Smooth muscle cell (in vitro differentiated cells): Measurements from ENCODE around the gene SLC44A5. TPM values are rescaled to one million over a fixed set of nuclear protein-coding genes. Genes with fewer than 3 reads are reported as not detected.

Source experiments
- DNase-seq: peaks from one replicate; lab custom pipeline; 2025; ENCODE audit not compliant: unreplicated experiment; lab: John Stamatoyannopoulos, UW
- H2AFZ ChIP-seq: fragments of 200-600 bp; sonication (generic); 2 replicates; pipeline ENCODE4 v1.6.0; 2016; ENCODE audit warnings: antibody characterized with exemption, low read depth, mild to moderate bottlenecking
- H3F3A ChIP-seq: fragments of 200-600 bp; sonication (generic); 2 replicates; pipeline ENCODE4 v1.6.0; 2017; ENCODE audit warnings: antibody characterized with exemption, low read depth
- H3K27ac ChIP-seq: fragments of 200-600 bp; sonication (generic); 2 replicates; pipeline ENCODE4 v1.5.1; 2016; ENCODE audit warnings: low read depth, mild to moderate bottlenecking
- H3K27me3 ChIP-seq: fragments of 200-600 bp; sonication (generic); 2 replicates; pipeline ENCODE4 v1.6.1; 2016; ENCODE audit warnings: low read depth, mild to moderate bottlenecking
- H3K36me3 ChIP-seq: fragments of 200-600 bp; sonication (generic); 2 replicates; pipeline ENCODE4 v1.5.1; 2016; ENCODE audit warnings: low read depth
- H3K4me1 ChIP-seq: fragments of 200-600 bp; sonication (generic); 2 replicates; pipeline ENCODE4 v1.5.1; 2016; ENCODE audit warnings: low read depth
- H3K4me2 ChIP-seq: fragments of 200-600 bp; sonication (generic); 2 replicates; pipeline ENCODE4 v1.6.0; 2016; ENCODE audit warnings: mild to moderate bottlenecking
- H3K4me3 ChIP-seq: fragments of 200-600 bp; sonication (generic); 2 replicates; pipeline ENCODE4 v1.5.1; 2016; ENCODE audit warnings: mild to moderate bottlenecking
- H3K79me2 ChIP-seq: fragments of 200-600 bp; sonication (generic); 2 replicates; pipeline ENCODE4 v1.6.0; 2016; ENCODE audit warnings: low read depth, mild to moderate bottlenecking
- H3K9ac ChIP-seq: fragments of 200-600 bp; sonication (generic); 2 replicates; pipeline ENCODE4 v1.6.0; 2016; ENCODE audit warnings: low read depth
- H3K9me3 ChIP-seq: fragments of 200-600 bp; sonication (generic); replicated peaks from 2 replicates; pipeline ENCODE4 v1.5.1; 2016; ENCODE audit warnings: low read depth
- H4K20me1 ChIP-seq: fragments of 200-600 bp; sonication (generic); 2 replicates; pipeline ENCODE4 v1.6.0; 2016; ENCODE audit warnings: low read depth
- CTCF ChIP-seq: fragments of 200-600 bp; sonication (generic); IDR thresholded peaks from 2 replicates; pipeline ENCODE4 v1.5.1; 2017; ENCODE audit warnings: borderline replicate concordance, mild to moderate bottlenecking, antibody characterized with exemption; ENCODE audit not compliant: insufficient read depth, poor library complexity, severe bottlenecking
- WGBS: methylation state at CpG from one replicate; pipeline ENCODE4 v1.1.7; 2016; ENCODE audit warnings: low lambda C conversion rate; 5-methylcytosine and 5-hydroxymethylcytosine counted together
- polyA plus RNA-seq: library from polyadenylated mRNA; unstranded; fragments of >200 nt; fragmentation: Nextera tagmentation; extraction: Ambion mirVana; gene quantifications from 2 replicates; pipeline ENCODE4 v1.2.1, GENCODE V29; 2016
- total RNA-seq: library from RNA; depleted of rRNA; stranded (reverse); fragments of >200 nt; gene quantifications from 2 replicates; pipeline ENCODE4 v1.2.3, GENCODE V29; 2014

SLC44A5 gene
- total and polyA plus RNA-seq, 2 experiments from 2014 or later, result 0.89 to 4.4 TPM

- Histone ChIP-seq H3K27ac (no peak overlapping the region), H3K36me3 (no peaks in the 10 kb centered on the region), H4K20me1 (no peaks in the 10 kb centered on the region), H3K79me2 (no peaks in the 10 kb centered on the region), H3F3A (no peaks in the 10 kb centered on the region), H3K9me3 (no peaks in the 10 kb centered on the region), H3K27me3 (no peaks in the 10 kb centered on the region), H2AFZ (no peak overlapping the region), H3K4me2 (no peak overlapping the region), H3K4me1 (no peaks in the 10 kb centered on the region), H3K9ac (no peak overlapping the region), H3K4me3 (no peak overlapping the region)
- 92% methylated on average over 3 of the region's 3 CpGs for WGBS
- no peak for TF ChIP-seq CTCF
- DNase-seq, result no peak
Measured at GRCh38 chr1:75575837-75576236, 35.1 kb downstream of the SLC44A5 start.

- Histone ChIP-seq H3F3A (no peaks in the 10 kb centered on the region), H4K20me1 (no peaks in the 10 kb centered on the region), H3K9me3 (no peaks in the 10 kb centered on the region), H3K9ac (no peak overlapping the region), H3K36me3 (no peaks in the 10 kb centered on the region), H3K27me3 (no peaks in the 10 kb centered on the region), H3K4me3 (no peak overlapping the region), H3K79me2 (no peaks in the 10 kb centered on the region), H3K4me1 (no peaks in the 10 kb centered on the region), H3K27ac (no peak overlapping the region), H2AFZ (no peak overlapping the region), H3K4me2 (no peak overlapping the region)
- no peak for DNase-seq
- no peak for TF ChIP-seq CTCF
- WGBS, result 93% methylated on average over 1 of the region's 1 CpG
Measured at GRCh38 chr1:75567191-75567590, 43.7 kb downstream of the SLC44A5 start.

GRCh38 chr1:75559800-75560199 is 51.1 kb downstream of the SLC44A5 start:
- H3K9ac ChIP-seq, result no peak overlapping the region
- TF ChIP-seq CTCF, result no peak
- no peaks in the 10 kb centered on the region for H3K4me1 ChIP-seq
- no peak for DNase-seq
- H2AFZ ChIP-seq, result no peak overlapping the region
- H3K36me3 ChIP-seq, result no peaks in the 10 kb centered on the region
- H3K27me3 ChIP-seq, result no peaks in the 10 kb centered on the region
- no peaks in the 10 kb centered on the region for H3K79me2 ChIP-seq
- H3K27ac ChIP-seq, result no peak overlapping the region
- H3K4me2 ChIP-seq, result no peak overlapping the region
- no peaks in the 10 kb centered on the region for H3K9me3 ChIP-seq
- H4K20me1 ChIP-seq, result no peaks in the 10 kb centered on the region
- H3K4me3 ChIP-seq, result no peak overlapping the region
- no peaks in the 10 kb centered on the region for H3F3A ChIP-seq

GRCh38 chr1:75559136-75559535 is 51.8 kb downstream of the SLC44A5 start:
- no peaks in the 10 kb centered on the region for H3K4me1 ChIP-seq
- no peak overlapping the region for H3K4me3 ChIP-seq
- no peaks in the 10 kb centered on the region for H4K20me1 ChIP-seq
- DNase-seq, result no peak
- H3K36me3 ChIP-seq, result no peaks in the 10 kb centered on the region
- H3K4me2 ChIP-seq, result no peak overlapping the region
- H3K27ac ChIP-seq, result no peak overlapping the region
- H3F3A ChIP-seq, result no peaks in the 10 kb centered on the region
- H3K9ac ChIP-seq, result no peak overlapping the region
- no peaks in the 10 kb centered on the region for H3K27me3 ChIP-seq
- no peak for TF ChIP-seq CTCF
- H3K79me2 ChIP-seq, result no peaks in the 10 kb centered on the region
- H2AFZ ChIP-seq, result no peak overlapping the region
- 90% methylated on average over 2 of the region's 2 CpGs for WGBS
- no peaks in the 10 kb centered on the region for H3K9me3 ChIP-seq
